Activated naive CD8-positive, alpha-beta T cell treated with anti-CD3 and anti-CD28 coated beads for 36 hours (primary cell): ENCODE data around the gene INTS14. TPM values are rescaled to one million over a fixed set of nuclear protein-coding genes. Genes with fewer than 3 reads are reported as not detected.

Source experiments
- DNase-seq: peaks from one replicate; pipeline ENCODE4 v3.0.0; 2021
- H3K27ac Mint-ChIP-seq: one replicate; pipeline ENCODE4 v1.8.0; 2022; ENCODE audit warnings: mild to moderate bottlenecking, moderate library complexity, mixed read lengths
- H3K27me3 Mint-ChIP-seq: one replicate; pipeline ENCODE4 v1.8.0; 2022; ENCODE audit warnings: mild to moderate bottlenecking, mixed read lengths
- H3K36me3 Mint-ChIP-seq: one replicate; pipeline ENCODE4 v1.8.0; 2021; ENCODE audit warnings: mild to moderate bottlenecking, mixed read lengths
- H3K4me1 Mint-ChIP-seq: one replicate; pipeline ENCODE4 v1.8.0; 2021; ENCODE audit warnings: mixed read lengths
- H3K4me3 Mint-ChIP-seq: one replicate; pipeline ENCODE4 v1.8.0; 2022; ENCODE audit warnings: mild to moderate bottlenecking, moderate library complexity, mixed read lengths
- H3K9me3 Mint-ChIP-seq: one replicate; pipeline ENCODE4 v1.8.0; 2022; ENCODE audit warnings: mixed read lengths
- total RNA-seq, 2 experiments: library from RNA; stranded (reverse); gene quantifications; one replicate each; pipeline ENCODE4 v1.2.3, GENCODE V29; 2021

INTS14 gene
- total RNA-seq, 2 experiments from 2014 or later, result 62.1 to 66.9 TPM

GRCh38 chr15:65541231-65541820 lies 69.6 kb downstream of the INTS14 start:
- Mint-ChIP-seq H3K27me3 (no peaks in the 10 kb centered on the region), H3K4me1 (peaks cover 12% of the 10 kb centered on the region), H3K9me3 (no peaks in the 10 kb centered on the region), H3K4me3 (no peak overlapping the region), H3K27ac (no peak overlapping the region), H3K36me3 (peaks cover 5% of the 10 kb centered on the region)
- no peak for DNase-seq

GRCh38 chr15:65540314-65540713 lies 70.6 kb downstream of the INTS14 start:
- H3K4me3 Mint-ChIP-seq, result no peak overlapping the region

GRCh38 chr15:65535192-65535591 lies 75.7 kb downstream of the INTS14 start:
- Mint-ChIP-seq H3K36me3 (peaks cover 28% of the 10 kb centered on the region), H3K4me1 (peaks cover 34% of the 10 kb centered on the region), H3K9me3 (no peaks in the 10 kb centered on the region), H3K27me3 (no peaks in the 10 kb centered on the region), H3K4me3 (no peak overlapping the region), H3K27ac (no peak overlapping the region)
- DNase-seq, result no peak

More at GRCh38 chr15:65540314-65540713, 70.6 kb downstream of the INTS14 start:
- no peaks in the 10 kb centered on the region for H3K9me3 Mint-ChIP-seq
- H3K27ac Mint-ChIP-seq, result no peak overlapping the region
- peaks cover 9% of the 10 kb centered on the region for H3K36me3 Mint-ChIP-seq
- peaks cover 14% of the 10 kb centered on the region for H3K4me1 Mint-ChIP-seq
- H3K27me3 Mint-ChIP-seq, result no peaks in the 10 kb centered on the region
- no peak for DNase-seq

GRCh38 chr15:65533057-65533756 lies 77.7 kb downstream of the INTS14 start:
- H3K9me3 Mint-ChIP-seq, result no peaks in the 10 kb centered on the region
- DNase-seq, result no peak
- H3K4me3 Mint-ChIP-seq, result no peak overlapping the region
- peaks cover 26% of the 10 kb centered on the region for H3K36me3 Mint-ChIP-seq
- no peaks in the 10 kb centered on the region for H3K27me3 Mint-ChIP-seq
- no peak overlapping the region for H3K27ac Mint-ChIP-seq
- peaks cover 32% of the 10 kb centered on the region for H3K4me1 Mint-ChIP-seq

GRCh38 chr15:65532738-65533051 lies 78.2 kb downstream of the INTS14 start:
- Mint-ChIP-seq H3K4me3 (no peak overlapping the region), H3K4me1 (peaks cover 29% of the 10 kb centered on the region), H3K27me3 (no peaks in the 10 kb centered on the region), H3K36me3 (peaks cover 23% of the 10 kb centered on the region), H3K9me3 (no peaks in the 10 kb centered on the region), H3K27ac (no peak overlapping the region)
- DNase-seq, result no peak

- peaks cover 19% of the 10 kb centered on the region for H3K36me3 Mint-ChIP-seq
- peak within 1 kb of the TSS; percentile 78 for H3K27ac Mint-ChIP-seq
- H3K27me3 Mint-ChIP-seq, result no peaks in the 10 kb centered on the region
- peak; percentile 98 for DNase-seq
- H3K4me1 Mint-ChIP-seq, result peaks cover 27% of the 10 kb centered on the region
- H3K4me3 Mint-ChIP-seq, result peak within 1 kb of the TSS; percentile 87
- H3K9me3 Mint-ChIP-seq, result no peaks in the 10 kb centered on the region
Measured at GRCh38 chr15:65530318-65531111, 80.4 kb downstream of the INTS14 start, which contains the start of gene HACD3. Gene HACD3 (plus strand): TSS chr15:65530463. CDS start chr15:65530632, 169 bp downstream.

- no peaks in the 10 kb centered on the region for H3K9me3 Mint-ChIP-seq
- no peak for DNase-seq
Measured at GRCh38 chr15:65529762-65530317, 81.1 kb downstream of the INTS14 start.

More at GRCh38 chr15:65529762-65530317, 81.1 kb downstream of the INTS14 start:
- H3K27ac Mint-ChIP-seq, result peak overlapping the region; percentile 78
- no peaks in the 10 kb centered on the region for H3K27me3 Mint-ChIP-seq
- H3K36me3 Mint-ChIP-seq, result peaks cover 17% of the 10 kb centered on the region
- peaks cover 27% of the 10 kb centered on the region for H3K4me1 Mint-ChIP-seq
- H3K4me3 Mint-ChIP-seq, result peak overlapping the region; percentile 87

Other genes with a start within 250 kb of the INTS14 start
- gene IGDCC3, start 233.1 kb downstream of the INTS14 start, total RNA-seq, result not detected
- gene IGDCC4, start 188.2 kb downstream of the INTS14 start, total RNA-seq, result under 1 TPM; 0.42 to 0.45 TPM
- 10 to 100 TPM; 27.1 to 30.8 TPM for gene DPP8, start 93.4 kb downstream of the INTS14 start, total RNA-seq
- 10 to 100 TPM; 43.7 to 46.5 TPM for gene HACD3, start 80.7 kb downstream of the INTS14 start, total RNA-seq
- gene SLC24A1, start 10.8 kb upstream of the INTS14 start, total RNA-seq, result 1 to 10 TPM; 6.6 to 7.6 TPM
- 10 to 100 TPM; 47.6 to 52.2 TPM for gene DENND4A, start 181.2 kb upstream of the INTS14 start, total RNA-seq